Activated T-helper 1 cell treated with anti-CD3 and anti-CD28 coated beads, Interleukin-2, amount 50 U/mL, for 16 hours (primary cell): Measurements from ENCODE around the gene DAPK2.
"Not testable (repeated sequence)": the region's sequence is repeated elsewhere in the genome, so short reads cannot be mapped to it uniquely, and the experiment has no call there.

Experiments
- DNase-seq, 2 donors: peaks; one replicate each; pipeline ENCODE4 v3.0.0-alpha.2; 2020; ENCODE audit warnings: low read depth in 1 of 2, low spot score in 1 of 2

The DAPK2 gene

DNA sequence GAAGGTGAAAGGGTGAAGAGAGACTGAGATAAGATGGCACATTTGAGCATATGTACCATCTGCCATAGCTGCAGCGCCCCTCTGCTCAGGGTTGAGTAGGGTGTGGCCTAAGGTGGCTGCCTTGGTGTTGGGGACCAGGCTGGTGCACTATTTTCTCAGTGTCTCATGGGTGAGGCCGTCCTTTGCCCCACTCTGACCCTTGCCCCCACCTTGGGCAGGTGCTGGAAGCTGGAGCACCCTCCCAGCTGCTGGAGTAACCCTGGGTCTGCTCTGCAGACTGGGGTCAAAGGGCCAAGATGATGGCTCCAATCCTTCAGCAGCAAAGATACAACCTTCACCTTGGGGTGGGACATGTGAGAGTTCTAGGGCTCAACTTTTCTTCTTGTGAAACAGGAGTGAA is 69.2 kb downstream of the DAPK2 start:
- no peak for DNase-seq

DNA sequence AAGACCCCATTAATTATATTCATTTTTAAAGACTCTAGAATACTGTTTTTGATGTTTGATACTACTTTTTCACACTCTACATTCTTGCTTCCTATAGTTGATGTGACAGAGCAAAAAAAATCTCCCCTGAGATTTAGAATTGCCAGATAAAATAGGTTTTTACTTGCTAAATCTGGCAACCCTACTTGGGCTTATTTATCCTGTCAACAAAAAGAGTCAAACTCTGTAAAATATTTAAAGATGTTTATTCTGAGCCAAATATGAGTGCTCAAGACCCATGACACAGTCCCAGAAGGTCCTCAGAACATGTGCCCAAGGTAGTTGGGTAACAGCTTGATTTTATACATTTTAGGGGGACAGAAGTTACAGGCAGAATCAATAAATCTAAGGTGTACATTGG is 72.3 kb downstream of the DAPK2 start:
- no peak for DNase-seq

DNA sequence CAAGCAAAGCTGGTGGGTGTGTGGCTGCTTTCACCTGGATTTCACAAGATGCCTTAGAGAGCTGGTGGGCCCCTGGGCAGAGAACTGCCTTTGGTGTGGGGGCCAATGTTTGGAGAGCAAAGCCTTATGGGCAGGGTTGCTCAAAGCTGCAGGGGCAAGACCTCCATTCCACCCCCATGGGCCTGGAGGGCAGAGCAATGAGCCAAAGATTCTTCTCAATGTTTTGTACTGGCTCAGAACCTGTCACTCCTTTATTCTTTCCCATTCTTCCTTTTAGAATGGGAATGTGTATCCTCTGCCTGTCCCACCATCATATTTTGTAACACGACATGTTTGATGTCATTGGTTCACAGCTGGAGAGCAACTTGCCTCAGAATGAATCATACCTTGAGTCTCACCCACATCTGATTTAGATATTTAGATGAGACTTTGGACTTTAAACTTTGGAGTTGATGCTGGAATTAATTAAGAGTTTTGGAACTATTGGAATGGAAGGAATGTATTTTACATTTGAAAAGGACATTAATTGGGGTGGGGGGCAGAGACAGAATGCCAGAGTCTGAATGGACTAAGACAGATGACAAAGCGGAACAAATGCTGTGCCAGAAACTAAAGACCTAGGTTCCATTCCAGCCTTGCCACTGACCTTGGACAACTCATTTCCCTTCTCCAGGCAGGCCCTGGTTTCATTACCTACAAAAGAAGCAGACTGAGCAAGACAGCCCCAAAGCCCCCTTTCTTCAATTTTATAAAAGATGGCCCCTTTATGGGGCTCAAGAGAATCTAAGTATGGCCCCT is 72.9 kb downstream of the DAPK2 start:
- no peak for DNase-seq

DNA sequence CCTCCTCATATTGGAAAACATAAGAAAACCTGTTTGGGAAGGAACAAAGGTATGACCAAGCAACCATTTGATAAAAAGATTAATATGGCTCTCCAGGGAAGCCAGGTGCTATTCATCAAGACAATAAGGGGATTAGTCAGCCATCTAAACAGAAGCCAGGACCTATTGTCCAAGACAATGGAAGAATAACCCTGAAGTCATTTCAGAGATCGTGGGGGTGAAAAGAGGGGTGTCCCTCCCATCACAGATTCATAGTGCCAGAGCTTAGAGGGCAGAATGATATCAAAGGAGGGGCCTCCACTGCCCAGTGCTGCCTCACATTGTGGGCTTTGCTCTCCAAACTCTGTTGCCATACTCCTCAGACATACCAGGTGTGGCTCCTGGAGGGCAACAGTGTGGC is 73.5 kb downstream of the DAPK2 start:
- no peak for DNase-seq

DNA sequence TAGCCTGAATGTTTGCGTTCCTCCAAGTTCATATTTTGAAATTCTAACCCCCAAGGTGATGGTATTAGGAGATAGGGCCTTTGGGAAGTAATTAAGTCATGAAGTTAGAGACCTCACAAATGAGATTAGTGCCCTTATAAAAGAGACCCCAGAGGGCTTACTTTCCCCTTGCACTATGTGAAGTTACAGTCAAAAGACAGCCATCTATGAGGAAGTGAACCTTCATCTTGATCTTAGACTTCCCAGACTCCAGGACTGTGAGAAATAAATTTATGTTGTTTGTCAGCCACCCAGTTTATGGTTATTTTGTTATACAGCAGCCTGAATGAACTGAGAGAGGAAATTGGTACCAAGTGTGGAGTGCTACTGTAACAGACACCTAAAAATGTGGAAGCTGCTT is 74.4 kb downstream of the DAPK2 start:
- DNase-seq, result no peak

DNA sequence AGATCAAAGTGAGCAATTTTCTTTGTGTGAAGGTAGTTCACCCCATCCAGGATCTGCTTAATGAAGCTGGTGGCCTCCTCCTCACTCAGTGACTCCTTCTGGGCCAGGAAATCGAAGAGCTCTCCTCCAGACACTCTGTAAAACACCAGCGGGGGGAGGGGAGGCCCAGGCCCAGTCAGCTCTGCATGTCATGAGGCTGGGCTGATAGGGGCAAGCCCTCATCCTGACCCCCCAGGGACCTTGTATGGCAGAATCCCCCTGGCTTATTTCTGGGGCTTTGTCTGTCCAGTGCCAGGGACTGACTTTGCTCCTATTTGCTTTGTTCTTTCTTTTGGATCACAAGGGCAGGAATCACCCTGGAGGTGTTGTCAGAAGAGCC is 74.9 kb downstream of the DAPK2 start:
- DNase-seq, result peak; percentile 20

DNA sequence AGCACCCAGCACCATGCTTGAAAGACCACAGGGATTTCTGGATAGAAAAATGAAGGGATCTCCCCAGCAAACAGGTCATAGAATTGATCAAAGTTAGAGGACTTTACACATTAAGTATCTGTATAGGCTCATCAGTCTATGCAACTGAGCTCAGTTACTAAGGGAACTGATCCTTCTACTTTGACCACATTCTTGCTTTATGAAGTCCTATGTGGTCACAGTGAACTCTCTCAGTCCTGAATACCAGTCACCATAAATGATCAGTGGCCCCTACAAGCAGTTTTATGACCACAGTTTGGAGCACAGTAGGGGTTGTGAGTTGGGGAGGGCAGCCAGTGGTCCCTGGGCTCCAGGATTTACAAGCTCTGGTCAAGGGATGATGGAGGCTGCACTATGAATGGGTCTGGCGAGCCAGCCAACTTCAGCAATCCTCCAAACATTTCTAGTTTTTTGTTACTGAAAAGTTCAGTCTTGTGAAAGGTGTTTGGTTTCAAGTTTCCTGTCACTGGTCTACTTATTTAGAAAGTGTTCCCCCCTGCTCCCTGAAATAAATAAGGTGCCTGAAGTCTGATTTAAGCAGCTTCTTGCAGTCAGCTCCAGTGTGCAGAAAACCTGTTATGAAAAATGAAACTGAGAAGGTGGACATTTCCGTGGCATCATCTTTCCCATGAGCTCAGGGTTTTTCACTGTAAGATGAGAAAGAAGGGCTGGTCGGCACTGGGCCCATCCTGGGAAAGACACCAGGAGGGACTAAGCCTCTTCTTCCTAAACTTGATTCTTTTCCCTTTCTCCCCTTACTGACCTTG is 75.5 kb downstream of the DAPK2 start:
- DNase-seq, result no peak

DNA sequence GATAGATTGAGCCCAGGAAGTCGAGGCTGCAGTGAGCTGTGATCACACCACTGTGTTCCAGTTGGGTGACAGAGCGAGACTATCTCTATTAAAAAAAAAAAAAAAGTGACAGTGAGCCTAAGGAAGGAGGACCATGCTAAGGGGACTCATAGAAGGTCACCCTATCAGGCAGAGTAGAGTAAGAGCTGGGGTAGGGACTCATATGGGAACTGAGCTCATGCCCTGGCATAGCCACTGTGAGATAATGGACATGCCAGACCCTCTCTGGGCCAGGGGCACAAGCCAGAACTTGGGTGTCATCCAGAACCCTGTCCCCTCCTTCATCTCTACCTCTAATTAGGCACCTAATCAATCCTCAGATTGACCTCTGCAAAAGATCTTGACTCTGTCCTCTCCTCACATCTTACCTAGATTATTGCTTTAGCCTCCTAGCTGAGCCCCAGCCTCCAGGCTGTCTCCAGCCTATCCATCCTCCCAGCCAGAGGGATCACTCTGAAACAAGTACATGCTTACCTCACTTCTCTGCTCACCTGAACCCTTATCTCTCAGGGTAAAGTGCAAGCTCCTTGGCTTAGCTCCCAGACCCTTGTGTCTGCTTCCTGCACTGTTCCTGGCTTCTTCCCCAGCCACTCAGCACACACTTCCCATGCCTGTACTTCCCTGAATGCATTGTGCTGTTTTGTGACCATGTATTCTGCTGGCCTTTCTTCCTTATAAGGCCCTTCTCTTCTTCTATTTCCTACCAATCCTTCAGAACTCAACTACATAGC is 76.4 kb downstream of the DAPK2 start:
- DNase-seq, result no peak

DNA sequence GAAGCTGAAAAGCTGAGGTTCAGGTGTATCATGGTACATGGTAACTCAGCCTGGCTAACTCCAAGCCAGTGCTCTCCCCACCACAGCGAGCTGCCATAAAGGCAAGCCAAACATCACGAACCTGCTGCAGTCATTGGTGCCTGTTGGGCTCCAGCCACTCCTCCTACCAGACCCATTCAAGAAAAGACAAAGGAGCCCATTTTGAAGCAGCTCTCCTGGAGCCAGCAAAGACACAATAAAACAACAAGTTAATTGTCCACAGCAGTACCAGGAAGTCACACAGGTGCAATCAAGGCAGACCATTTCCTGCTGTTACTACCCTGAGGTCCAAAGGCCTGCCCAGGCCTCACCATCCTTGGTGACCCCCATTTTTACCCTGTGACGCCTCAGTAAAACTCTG is 77.6 kb downstream of the DAPK2 start:
- DNase-seq, result no peak

DNA sequence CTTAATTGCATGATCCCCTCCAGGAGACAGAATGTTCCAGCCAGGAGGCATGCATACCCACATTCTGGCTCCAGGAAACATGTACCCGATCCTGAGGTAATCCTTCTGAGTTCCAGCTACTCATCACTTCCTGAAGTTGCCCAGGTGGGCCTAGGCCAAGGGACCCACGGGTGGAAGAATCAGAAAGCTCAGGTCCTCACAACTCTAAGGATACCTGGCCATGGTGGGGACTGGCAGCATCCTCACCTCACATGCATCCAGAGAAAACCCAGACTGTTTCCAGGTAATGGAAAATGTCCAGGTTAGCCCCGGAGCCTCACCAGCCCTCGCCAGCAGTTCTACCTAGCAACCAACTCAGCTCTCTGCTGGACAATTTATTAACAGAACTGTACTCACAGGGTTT is 78.2 kb downstream of the DAPK2 start:
- DNase-seq, result no peak

DNA sequence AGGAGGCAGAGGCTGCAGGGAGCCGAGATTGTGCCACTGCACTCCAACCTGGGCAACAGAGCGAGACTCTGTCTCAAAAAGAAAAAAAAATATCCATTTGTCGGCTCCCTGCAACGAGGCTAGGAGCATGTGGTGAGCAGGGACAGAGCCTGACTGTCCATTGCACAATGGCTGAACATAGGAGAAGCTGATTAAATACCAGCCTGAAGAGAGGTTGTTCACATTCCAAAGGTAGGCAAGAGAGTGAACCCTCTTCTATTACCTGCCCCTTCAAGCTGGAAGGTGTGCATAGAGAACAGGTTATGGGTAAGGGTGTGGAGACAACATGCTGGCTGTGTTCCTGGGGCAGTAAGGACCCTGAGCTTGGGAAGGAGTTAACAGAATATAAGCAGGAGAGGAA is 78.7 kb downstream of the DAPK2 start:
- no peak for DNase-seq

DNA sequence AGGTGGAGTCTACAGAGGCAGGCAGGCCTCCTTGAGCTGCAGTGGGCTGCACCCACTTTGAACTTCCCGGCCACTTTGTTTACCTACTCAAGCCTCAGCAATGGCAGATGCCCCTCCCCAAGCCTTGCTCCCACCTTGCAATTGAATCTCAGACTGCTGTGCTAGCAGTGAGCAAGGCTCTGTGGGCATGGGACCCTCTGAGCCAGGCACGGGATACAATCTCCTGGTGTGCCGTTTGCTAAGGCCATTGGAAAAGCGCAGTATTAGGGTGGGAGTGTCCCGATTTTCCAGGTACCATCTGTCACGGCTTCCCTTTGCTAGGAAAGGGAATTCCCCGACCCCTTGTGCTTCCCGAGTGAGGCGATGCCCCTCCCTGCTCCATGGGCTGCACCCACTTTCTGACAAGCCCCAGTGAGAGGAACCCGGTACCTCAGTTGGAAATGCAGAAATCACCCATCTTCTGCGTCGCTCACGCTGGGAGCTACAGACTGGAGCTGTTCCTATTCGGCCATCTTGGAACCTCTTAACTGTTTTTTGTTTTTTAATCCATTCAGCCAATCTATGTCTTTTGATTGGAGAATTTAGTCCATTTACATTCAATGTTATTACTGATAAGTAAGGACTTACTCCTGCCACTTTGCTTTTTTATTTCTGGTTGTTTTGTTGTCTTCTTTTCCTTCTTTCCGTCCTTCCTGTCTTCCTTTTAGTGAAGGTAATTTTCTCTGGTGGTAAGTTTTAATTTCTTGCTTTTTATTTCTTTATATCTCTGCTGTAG is 83.2 kb downstream of the DAPK2 start:
- DNase-seq, result not testable (repeated sequence)

DNA sequence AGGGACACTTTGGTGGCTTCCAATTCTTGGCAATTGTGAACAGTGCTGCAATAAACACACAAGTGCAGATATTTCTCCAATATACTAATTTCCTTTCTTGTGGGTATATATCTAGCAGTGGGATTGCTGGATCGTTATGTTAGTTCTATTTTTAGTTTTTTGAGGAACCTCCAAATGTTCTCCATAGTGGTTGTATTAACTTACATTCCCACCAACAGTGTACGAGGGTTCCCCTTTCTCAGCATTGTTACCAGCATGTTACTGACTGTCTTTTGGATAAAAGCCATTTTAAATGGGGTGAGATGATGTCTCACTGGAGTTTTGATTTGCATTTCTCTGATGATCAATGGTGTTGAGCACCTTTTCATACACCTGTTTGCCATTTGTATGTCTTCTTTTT is 92.8 kb downstream of the DAPK2 start:
- DNase-seq, result no peak

DNA sequence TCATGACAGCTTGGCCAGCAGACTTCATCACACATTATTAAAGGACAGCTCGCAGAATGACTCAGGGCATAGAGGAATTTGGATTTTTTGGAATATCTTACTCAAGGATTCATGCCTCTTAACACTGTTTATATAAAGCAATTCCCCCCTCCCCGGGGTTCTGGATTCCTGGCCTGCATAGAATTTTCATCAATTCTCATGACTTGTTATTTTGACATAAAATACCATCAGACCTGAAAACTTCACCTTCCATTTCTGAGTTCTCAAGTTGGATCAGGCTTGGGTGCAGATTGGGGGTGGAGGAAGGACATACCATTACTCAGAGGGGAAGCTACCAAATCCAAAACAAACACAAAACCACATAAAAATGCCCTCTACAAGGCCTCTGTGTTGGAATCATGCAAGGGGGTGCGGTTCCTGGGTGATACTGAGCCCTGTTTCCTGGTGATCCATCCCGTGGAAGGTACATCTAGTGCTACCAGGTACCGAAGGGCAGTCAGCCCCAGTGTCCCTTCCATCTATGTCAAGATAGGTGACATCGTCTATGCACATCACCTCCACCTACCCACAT is 95.3 kb downstream of the DAPK2 start:
- no peak for DNase-seq

DNA sequence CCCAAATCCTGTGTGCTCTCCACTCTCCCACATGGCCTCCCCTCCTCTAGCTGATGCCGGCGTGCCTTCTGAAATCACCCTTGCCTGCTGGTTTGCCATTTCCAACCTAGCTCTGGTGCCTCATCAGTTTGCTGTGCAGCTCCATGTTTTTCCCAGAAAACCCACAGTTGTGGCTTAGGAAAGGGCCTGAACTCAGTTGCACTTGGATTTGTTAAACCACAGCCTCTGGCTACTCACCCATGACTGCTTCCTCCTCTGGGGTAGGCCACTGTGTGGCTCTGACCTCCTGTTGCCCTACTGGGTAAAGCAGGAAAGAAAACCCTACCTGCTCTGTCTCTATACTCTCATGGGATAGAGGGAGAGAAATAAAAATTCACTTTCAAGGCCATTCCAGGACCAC is 97.3 kb downstream of the DAPK2 start:
- DNase-seq, result no peak

DNA sequence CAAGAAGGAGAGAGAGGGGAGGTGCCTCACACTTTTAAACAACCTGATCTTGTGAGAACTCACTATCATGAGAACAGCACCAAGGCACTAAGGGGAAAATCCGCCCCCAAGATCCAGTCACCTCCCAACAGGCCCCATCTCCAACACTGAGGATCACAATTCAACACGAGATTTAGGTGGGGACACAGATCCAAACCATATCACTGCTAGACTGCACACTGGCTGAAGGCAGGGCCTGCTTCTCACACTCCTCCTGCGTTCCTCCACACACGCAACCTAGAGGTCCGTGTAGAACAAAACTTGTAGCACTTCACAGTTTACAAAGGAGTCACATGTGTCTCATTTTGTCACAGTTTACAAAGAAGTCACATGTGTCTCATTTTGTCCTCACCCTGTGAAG is 97.8 kb downstream of the DAPK2 start:
- DNase-seq, result no peak

DNA sequence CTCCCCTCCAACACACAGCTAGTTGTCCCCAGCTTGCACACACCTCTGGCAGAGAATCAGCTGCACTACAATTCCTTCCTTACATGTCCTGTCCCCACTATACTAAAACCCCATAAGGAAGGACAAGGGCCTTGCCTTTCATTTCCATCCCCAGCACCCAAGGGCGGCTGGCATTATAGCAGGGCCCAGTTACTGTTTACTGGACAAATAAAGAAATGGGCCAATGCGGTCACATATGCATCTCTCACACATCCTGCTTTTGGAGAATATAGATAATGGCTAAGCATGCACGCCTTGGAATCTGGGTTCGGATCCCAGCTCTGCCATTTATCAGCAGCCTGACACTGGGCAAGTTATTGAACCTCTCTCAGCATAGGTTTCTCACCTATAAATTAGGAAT is 99.1 kb downstream of the DAPK2 start:
- no peak for DNase-seq

DNA sequence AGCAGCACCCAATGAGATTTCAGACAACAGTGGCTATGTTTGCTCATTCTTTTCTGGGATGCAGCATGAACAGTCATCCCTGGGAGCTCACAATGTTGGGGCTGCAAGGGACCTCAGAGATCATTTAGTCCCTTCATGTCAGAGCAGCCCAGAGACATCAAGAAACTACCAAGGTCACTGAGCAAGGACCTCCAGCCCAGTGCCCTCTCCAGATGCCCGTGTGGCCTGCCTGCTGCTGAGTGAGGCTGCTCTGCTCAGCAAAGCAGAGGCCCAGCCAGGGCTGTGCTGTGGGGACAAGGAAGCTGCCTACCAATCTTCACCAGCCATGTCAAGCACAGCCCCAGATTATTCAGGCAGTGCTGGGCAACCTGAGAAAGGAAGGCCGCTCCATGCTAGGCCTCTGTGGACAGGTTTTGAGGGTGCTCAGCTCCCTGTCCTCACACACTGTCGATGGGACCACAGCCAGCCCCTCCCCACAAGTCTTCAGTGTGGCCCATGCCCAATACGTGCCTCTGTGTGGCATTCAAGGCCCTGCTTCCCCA is 99.7 kb downstream of the DAPK2 start:
- DNase-seq, result no peak

DNA sequence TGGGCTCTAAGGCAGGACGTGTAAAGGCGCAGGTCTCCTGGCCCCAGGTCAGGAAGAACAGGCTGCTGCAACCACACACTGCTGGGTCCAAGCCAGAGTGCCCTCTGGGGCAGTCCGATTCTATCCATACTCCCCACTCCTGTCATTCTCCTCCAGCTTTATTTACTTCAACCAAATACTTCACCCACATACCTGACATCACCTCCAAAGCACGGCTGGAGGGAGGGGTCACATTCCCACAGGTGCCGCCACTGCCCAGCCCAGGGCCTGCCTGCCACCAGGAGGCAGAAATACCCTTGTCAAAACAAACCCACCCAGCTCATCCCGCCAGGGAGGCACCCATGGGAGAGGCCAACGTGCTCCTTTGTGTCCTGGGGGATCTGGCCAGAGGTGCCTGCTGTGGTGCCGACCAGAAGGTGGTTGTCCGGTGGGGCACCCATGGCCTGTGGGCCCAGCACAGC is 100.4 kb downstream of the DAPK2 start:
- DNase-seq, result no peak

DNA sequence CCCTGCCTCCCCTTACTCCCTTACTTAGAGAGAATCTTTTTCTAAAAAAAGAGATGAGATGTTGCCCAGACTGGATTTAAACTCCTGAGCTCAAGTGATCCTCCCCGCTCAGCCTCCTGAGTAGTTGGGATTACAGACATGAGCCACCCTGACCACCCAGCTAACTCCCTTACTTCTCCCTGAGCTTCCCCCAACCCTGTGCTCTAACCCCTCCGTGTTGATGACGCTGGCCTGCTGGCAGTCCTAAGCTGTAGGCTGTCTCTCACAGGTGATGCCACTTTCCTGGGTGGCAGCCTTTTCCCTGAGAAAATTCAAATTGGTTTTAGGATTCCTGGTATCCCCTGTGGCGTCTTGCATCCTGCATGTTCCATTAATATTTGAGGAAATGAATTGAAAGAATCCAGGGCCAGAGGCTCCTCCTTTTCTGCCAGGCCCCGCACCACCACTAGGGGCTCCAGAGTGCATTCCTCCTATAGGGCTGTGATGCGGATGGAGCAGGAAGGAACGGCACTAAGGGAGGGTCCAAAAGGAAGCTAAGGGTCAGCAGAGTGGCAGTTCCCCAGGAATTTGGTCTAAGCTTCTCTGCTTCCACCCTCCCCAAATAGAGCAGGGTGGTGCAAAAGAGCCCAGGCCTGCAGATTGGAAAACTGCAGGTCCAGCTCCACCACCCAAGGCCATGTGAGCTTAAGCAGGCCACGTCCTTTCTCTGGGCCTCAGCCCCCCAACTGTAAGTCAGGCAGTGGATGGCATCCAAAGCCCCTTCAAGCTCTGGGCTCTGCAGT is 101.1 kb downstream of the DAPK2 start:
- peak; percentile 31 to 35 for DNase-seq
